Measurements from ENCODE around the gene MSMB. TPM values are rescaled to one million over a fixed set of nuclear protein-coding genes. Genes with fewer than 3 reads are reported as not detected.

MSMB gene
- total RNA-seq, 1 experiment from 2014 or later: not detected

- ATAC-seq: no peak
- H3K27me3 Mint-ChIP-seq (ENCODE audit: low read depth): no peaks in the 10 kb centered on the region
These were observed 33.3 kb downstream of the MSMB start for GRCh38 chr10:46012746-46013145.

GRCh38 chr10:46006219-46006618 is 39.9 kb downstream of the MSMB start:
- ChIA-PET POLR2A (no interaction called here), CTCF (interaction anchor here (1.2 kb wide), 1 partner anchor 223 kb away, joined by 3 read pairs; no protein-coding TSS in a partner anchor)
- DNase-seq (ENCODE audit: low spot score) (no peak), ATAC-seq (no peak)
- H3K27ac Mint-ChIP-seq: no peak overlapping the region
- H3K9me3 Mint-ChIP-seq: no peaks in the 10 kb centered on the region
- H3K27me3 Mint-ChIP-seq (ENCODE audit: low read depth): no peaks in the 10 kb centered on the region
- no peak overlapping the region for H3K4me3 Mint-ChIP-seq
- H3K4me1 Mint-ChIP-seq: no peaks in the 10 kb centered on the region
- H3K36me3 Mint-ChIP-seq: peaks cover 68% of the 10 kb centered on the region
- TF ChIP-seq ARID4B (CRISPR knock-in tag; IDR thresholded peaks at IDR 0.05; ENCODE audit: borderline replicate concordance) (no peak), E2F5 (CRISPR knock-in tag; IDR thresholded peaks at IDR 0.05) (no peak), MYBL2 (CRISPR knock-in tag; IDR thresholded peaks at IDR 0.05) (no peak), NFE2L1 (CRISPR knock-in tag; IDR thresholded peaks at IDR 0.05) (no peak), RORB (CRISPR knock-in tag; IDR thresholded peaks at IDR 0.05) (no peak), ZSCAN18 (CRISPR knock-in tag; IDR thresholded peaks at IDR 0.05) (no peak), TEAD4 (CRISPR knock-in tag; IDR thresholded peaks at IDR 0.05) (no peak), TEAD1 (CRISPR knock-in tag; IDR thresholded peaks at IDR 0.05) (no peak), CBFB (CRISPR knock-in tag; IDR thresholded peaks at IDR 0.05; ENCODE audit: low read depth) (no peak), USF2 (CRISPR knock-in tag; IDR thresholded peaks at IDR 0.05) (no peak), EMX1 (CRISPR knock-in tag; IDR thresholded peaks at IDR 0.05) (no peak), TCF7 (CRISPR knock-in tag; IDR thresholded peaks at IDR 0.05; ENCODE audit: low read depth) (no peak), ZNF263 (CRISPR knock-in tag; IDR thresholded peaks at IDR 0.05; ENCODE audit: low read depth) (no peak)

More at GRCh38 chr10:46012746-46013145, 33.3 kb downstream of the MSMB start:
- TF ChIP-seq EMX1 (CRISPR knock-in tag; IDR thresholded peaks at IDR 0.05) (no peak), ZNF317 (CRISPR knock-in tag; IDR thresholded peaks at IDR 0.05; ENCODE audit: borderline replicate concordance, low read depth) (no peak), AFF4 (CRISPR knock-in tag; IDR thresholded peaks at IDR 0.05; ENCODE audit: borderline replicate concordance) (no peak), ZBTB21 (CRISPR knock-in tag; IDR thresholded peaks at IDR 0.05; ENCODE audit: borderline replicate concordance) (no peak), ERG (CRISPR knock-in tag; IDR thresholded peaks at IDR 0.05) (no peak), GRHL2 (CRISPR knock-in tag; IDR thresholded peaks at IDR 0.05; ENCODE audit: insufficient replicate concordance, severe bottlenecking) (no peak), PRRX2 (CRISPR knock-in tag; IDR thresholded peaks at IDR 0.05) (no peak), SP1 (CRISPR knock-in tag; conservative IDR thresholded peaks at IDR 0.05) (no peak), RORB (CRISPR knock-in tag; IDR thresholded peaks at IDR 0.05) (no peak), ESRRA (CRISPR knock-in tag; IDR thresholded peaks at IDR 0.05; ENCODE audit: borderline replicate concordance) (no peak)
- ChIA-PET CTCF (no interaction called here), POLR2A (no interaction called here)
- no peak for DNase-seq (ENCODE audit: low spot score)
- Mint-ChIP-seq H3K4me3 (no peak overlapping the region), H3K4me1 (no peaks in the 10 kb centered on the region), H3K9me3 (no peaks in the 10 kb centered on the region), H3K27ac (no peak overlapping the region), H3K36me3 (peaks cover 49% of the 10 kb centered on the region)
